OCI-LY7 (cell line): Measurements from ENCODE around the gene MCTP2. TPM values are rescaled to one million over a fixed set of nuclear protein-coding genes. Genes with fewer than 3 reads are reported as not detected.

ENCODE experiments used
- BruUV-seq: library from RNA; stranded (reverse); fragments of 400-500 nt; replicated peaks from 2 replicates; lab custom pipeline; 2021; lab: Mats Ljungman, UMichigan
- CTCF ChIA-PET: fragments of 300-600 bp; sonication (Branson Sonifier 250); formaldehyde crosslinking; loops from one replicate; lab custom pipeline; 2022; ENCODE audit warnings: antibody characterized with exemption; ENCODE audit not compliant: unreplicated experiment; lab: Charles Lee
- POLR2A ChIA-PET: fragments of 300-600 bp; sonication (Branson Sonifier 250); formaldehyde crosslinking; loops from one replicate; lab custom pipeline; 2022; ENCODE audit warnings: antibody characterized with exemption; lab: Charles Lee
- DNase-seq: peaks from one replicate; pipeline ENCODE4 v3.0.0-alpha.2; 2015; ENCODE audit warnings: low spot score
- H2AFZ ChIP-seq: fragments of 200-600 bp; sonication (generic), shearing (Covaris generic); 2 replicates; pipeline ENCODE4 v1.6.1; 2014; ENCODE audit warnings: mild to moderate bottlenecking, antibody characterized with exemption, low read length, moderate library complexity
- H3K27ac ChIP-seq: fragments of 200-600 bp; sonication (generic); 2 replicates; pipeline ENCODE4 v1.5.1; 2014; ENCODE audit warnings: mixed run types, low read depth, mild to moderate bottlenecking, moderate library complexity, low read length, inconsistent platforms; ENCODE audit not compliant: poor library complexity, severe bottlenecking
- H3K36me3 ChIP-seq: fragments of 200-600 bp; sonication (generic); 2 replicates; pipeline ENCODE4 v1.6.1; 2014; ENCODE audit warnings: mild to moderate bottlenecking, antibody characterized with exemption, low read length, moderate library complexity, mixed read lengths; ENCODE audit not compliant: insufficient read depth
- H3K4me1 ChIP-seq: fragments of 200-600 bp; sonication (generic); 2 replicates; pipeline ENCODE4 v1.5.1; 2014; ENCODE audit warnings: mild to moderate bottlenecking, low read length; ENCODE audit not compliant: insufficient read depth, poor library complexity, severe bottlenecking
- H3K4me2 ChIP-seq: fragments of 200-600 bp; sonication (generic); 2 replicates; pipeline ENCODE4 v1.6.1; 2014; ENCODE audit warnings: mild to moderate bottlenecking, low read length
- H3K4me3 ChIP-seq: fragments of 200-600 bp; sonication (generic); 2 replicates; pipeline ENCODE4 v1.5.1; 2014; ENCODE audit warnings: mild to moderate bottlenecking, low read depth, low read length; ENCODE audit not compliant: poor library complexity, severe bottlenecking
- H3K79me2 ChIP-seq: fragments of 200-600 bp; sonication (generic); 2 replicates; pipeline ENCODE4 v1.6.1; 2016; ENCODE audit warnings: low read depth, mild to moderate bottlenecking, low read length, moderate library complexity, mixed read lengths; ENCODE audit not compliant: insufficient read depth
- H3K9me2 ChIP-seq: fragments of 200-600 bp; sonication (generic); 2 replicates; pipeline ENCODE4 v1.6.1; 2016; ENCODE audit warnings: mild to moderate bottlenecking, low read length, mixed read lengths; ENCODE audit not compliant: insufficient read depth
- H3K9me3 ChIP-seq: fragments of 200-600 bp; sonication (generic); 2 replicates; pipeline ENCODE4 v1.6.1; 2014; ENCODE audit warnings: mild to moderate bottlenecking, mixed run types, low read length, mixed read lengths
- H4K20me1 ChIP-seq: fragments of 200-600 bp; sonication (generic); 2 replicates; pipeline ENCODE4 v1.6.1; 2014; ENCODE audit warnings: mild to moderate bottlenecking, antibody characterized with exemption, low read length, moderate library complexity, mixed read lengths; ENCODE audit not compliant: insufficient read depth
- EZH2phosphoT487 ChIP-seq: fragments of 200-600 bp; sonication (generic); IDR thresholded peaks from 2 replicates; pipeline ENCODE4 v1.6.1; 2018; ENCODE audit warnings: low read depth, borderline replicate concordance, mild to moderate bottlenecking, mixed run types, antibody characterized with exemption, low read length, moderate library complexity, mixed read lengths
- intact Hi-C: fragments of 100-400 bp; cut with micrococcal nuclease; formaldehyde crosslinking; loops from one replicate; pipeline ENCODE4 v1.10.0; 2022; ENCODE audit not compliant: unreplicated experiment
- total RNA-seq, 2 experiments: library from RNA; depleted of rRNA in 1 of 2; stranded (reverse); fragments of >200 nt in 1 of 2; shearing (Covaris generic) in 1 of 2; gene quantifications; 2 replicates each; pipeline ENCODE4 v1.2.3, GENCODE V29; 2014 to 2022
- TF ChIP-seq, protein P1 (sequence below): fragments of 200-600 bp; sonication (generic); conservative IDR thresholded peaks from 2 replicates; pipeline ENCODE4 v1.5.1; 2014; ENCODE audit warnings: mild to moderate bottlenecking, antibody characterized with exemption, low read length, moderate library complexity, mixed read lengths

MCTP2 gene
- total RNA-seq, 2 experiments from 2014 or later, result 73.2 to 90.6 TPM

DNA sequence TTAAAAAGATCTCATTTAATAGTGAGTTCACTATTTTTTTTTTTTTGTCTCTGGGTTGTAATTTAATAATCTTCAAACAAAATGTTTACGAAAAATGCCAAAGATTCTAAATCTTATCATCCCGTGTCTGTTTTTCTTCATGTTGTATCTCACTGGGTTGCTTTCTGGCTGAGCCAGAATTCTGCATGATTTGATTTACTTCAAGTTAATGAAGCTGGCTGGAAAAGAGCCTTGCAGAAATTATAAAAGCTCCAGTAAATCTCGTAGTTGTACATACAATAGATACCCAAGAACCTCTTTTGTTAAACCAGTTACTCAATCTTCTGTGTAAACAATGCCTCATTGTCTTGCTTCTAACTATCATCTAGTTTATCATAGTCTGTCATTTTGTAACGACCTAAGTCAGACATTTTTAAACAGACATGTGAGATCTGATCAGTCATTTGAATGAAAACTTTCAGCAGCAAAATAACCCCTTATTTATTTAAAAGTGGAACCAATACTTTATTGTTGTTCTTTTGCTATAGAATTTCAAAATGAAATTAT, 249.0 kb downstream of the MCTP2 start:
- Histone ChIP-seq H2AFZ (no peak overlapping the region), H3K9me2 (no peaks in the 10 kb centered on the region), H3K9me3 (no peaks in the 10 kb centered on the region), H3K4me1 (peaks cover 32% of the 10 kb centered on the region), H3K4me2 (no peak overlapping the region), H3K4me3 (no peak overlapping the region), H3K79me2 (no peaks in the 10 kb centered on the region), H3K36me3 (peaks cover 39% of the 10 kb centered on the region), H4K20me1 (peaks cover 4% of the 10 kb centered on the region; the same call in 1 of the 2 replicates), H3K27ac (no peak overlapping the region)
- no TSS peak for BruUV-seq
- TF ChIP-seq, protein P1, sequence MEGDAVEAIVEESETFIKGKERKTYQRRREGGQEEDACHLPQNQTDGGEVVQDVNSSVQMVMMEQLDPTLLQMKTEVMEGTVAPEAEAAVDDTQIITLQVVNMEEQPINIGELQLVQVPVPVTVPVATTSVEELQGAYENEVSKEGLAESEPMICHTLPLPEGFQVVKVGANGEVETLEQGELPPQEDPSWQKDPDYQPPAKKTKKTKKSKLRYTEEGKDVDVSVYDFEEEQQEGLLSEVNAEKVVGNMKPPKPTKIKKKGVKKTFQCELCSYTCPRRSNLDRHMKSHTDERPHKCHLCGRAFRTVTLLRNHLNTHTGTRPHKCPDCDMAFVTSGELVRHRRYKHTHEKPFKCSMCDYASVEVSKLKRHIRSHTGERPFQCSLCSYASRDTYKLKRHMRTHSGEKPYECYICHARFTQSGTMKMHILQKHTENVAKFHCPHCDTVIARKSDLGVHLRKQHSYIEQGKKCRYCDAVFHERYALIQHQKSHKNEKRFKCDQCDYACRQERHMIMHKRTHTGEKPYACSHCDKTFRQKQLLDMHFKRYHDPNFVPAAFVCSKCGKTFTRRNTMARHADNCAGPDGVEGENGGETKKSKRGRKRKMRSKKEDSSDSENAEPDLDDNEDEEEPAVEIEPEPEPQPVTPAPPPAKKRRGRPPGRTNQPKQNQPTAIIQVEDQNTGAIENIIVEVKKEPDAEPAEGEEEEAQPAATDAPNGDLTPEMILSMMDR, result no peak
- TF ChIP-seq EZH2phosphoT487, result no peak
- no peak for DNase-seq
- intact Hi-C loops, result no loop called here
- ChIA-PET CTCF (no interaction called here), POLR2A (interaction anchor here (0.7 to 0.8 kb wide), 2 partner anchors 65 to 824 kb away, joined by 3 to 4 read pairs; no protein-coding TSS in a partner anchor)

DNA sequence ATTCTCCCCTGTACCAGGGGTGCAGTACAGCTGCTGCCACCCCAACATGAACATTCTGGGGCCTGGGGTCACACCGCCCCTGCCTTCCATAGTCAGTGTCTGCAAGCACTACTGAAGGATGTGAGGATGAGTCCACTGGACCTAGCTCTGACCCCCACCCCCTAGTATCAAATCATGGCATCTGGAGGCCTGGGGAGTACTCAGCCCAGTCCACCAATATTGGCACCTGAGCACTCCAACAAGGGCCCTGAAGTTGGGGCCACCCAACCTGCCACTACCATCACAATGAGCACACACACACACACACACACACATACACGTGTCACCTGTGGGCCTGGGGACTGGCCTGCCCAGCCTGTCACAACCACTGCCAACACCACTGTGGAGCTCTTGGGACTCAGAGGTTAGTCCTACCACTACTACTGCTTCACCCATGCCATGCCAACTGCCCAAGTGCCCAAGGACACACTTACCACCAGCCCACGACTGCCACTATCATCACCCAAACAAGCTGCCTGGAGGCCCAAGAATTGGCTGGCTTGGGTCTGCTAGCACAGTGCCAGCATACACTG, 253.9 kb downstream of the MCTP2 start:
- Histone ChIP-seq H3K36me3 (peaks cover 14% of the 10 kb centered on the region), H3K9me3 (no peaks in the 10 kb centered on the region), H4K20me1 (no peaks in the 10 kb centered on the region), H3K4me3 (no peak overlapping the region), H3K27ac (no peak overlapping the region), H3K4me2 (no peak overlapping the region), H3K4me1 (peaks cover under 1% of the 10 kb centered on the region), H3K79me2 (no peaks in the 10 kb centered on the region), H2AFZ (no peak overlapping the region), H3K9me2 (no peaks in the 10 kb centered on the region)
- TF ChIP-seq, protein P1, result no peak
- TF ChIP-seq EZH2phosphoT487, result no peak
- BruUV-seq, result no TSS peak
- ChIA-PET CTCF (no interaction called here), POLR2A (interaction anchor here (0.6 to 0.7 kb wide), 2 partner anchors 151 to 517 kb away, joined by 4 to 11 read pairs; no protein-coding TSS in a partner anchor)
- DNase-seq, result no peak
- intact Hi-C loops, result no loop called here

DNA sequence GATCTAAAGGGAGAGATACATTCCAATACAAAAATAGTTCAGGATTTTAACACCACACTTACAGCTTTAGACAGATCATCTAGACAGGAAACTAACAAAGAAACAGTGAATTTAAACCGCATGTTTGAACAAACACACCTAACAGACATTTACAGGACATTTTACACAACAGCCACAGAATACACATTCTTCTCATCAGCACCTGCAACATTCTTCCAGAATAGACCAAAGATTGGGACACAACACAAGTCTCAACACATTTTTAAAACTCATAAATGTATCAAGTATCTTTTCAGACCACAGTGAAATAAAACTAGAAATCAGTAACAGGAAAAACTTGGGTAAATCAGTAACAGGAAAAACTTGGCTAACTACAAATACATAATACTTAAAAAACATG, 256.3 kb downstream of the MCTP2 start:
- no TSS peak for BruUV-seq
- H3K9me3 ChIP-seq, result no peaks in the 10 kb centered on the region
- no peaks in the 10 kb centered on the region for H3K9me2 ChIP-seq
- H3K4me1 ChIP-seq, result peaks cover 6% of the 10 kb centered on the region
- ChIA-PET CTCF (no interaction called here), POLR2A (interaction anchor here (0.6 kb wide), 1 partner anchor 24 kb away, joined by 3 read pairs; no protein-coding TSS in a partner anchor)
- no peak overlapping the region for H2AFZ ChIP-seq
- no peak for DNase-seq
- no peak overlapping the region for H3K4me3 ChIP-seq
- H3K79me2 ChIP-seq, result no peaks in the 10 kb centered on the region
- no peaks in the 10 kb centered on the region for H4K20me1 ChIP-seq
- H3K36me3 ChIP-seq, result peaks cover 6% of the 10 kb centered on the region
- TF ChIP-seq, protein P1, result no peak
- no peak for TF ChIP-seq EZH2phosphoT487
- no peak overlapping the region for H3K4me2 ChIP-seq
- intact Hi-C loops, result no loop called here
- no peak overlapping the region for H3K27ac ChIP-seq
